GM12878 (cell line): ENCODE results near the gene IFNAR1. TPM values are rescaled to one million over a fixed set of nuclear protein-coding genes. Genes with fewer than 3 reads are reported as not detected.

Experiments
- ATAC-seq: fragments of 200-7000 bp; cut with Tn5 transposase; 3 replicates; pipeline ENCODE4 v1.9.1; 2020; ENCODE audit warnings: mild to moderate bottlenecking, moderate library complexity
- BruUV-seq: library from RNA; stranded (reverse); fragments of 400-500 nt; replicated peaks from 2 replicates; lab custom pipeline; 2021; lab: Mats Ljungman, UMichigan
- CTCF ChIA-PET: fragments of 300-600 bp; sonication (Branson Sonifier 250); formaldehyde crosslinking; extraction: SDS; loops from one replicate; lab custom pipeline; 2021; ENCODE audit warnings: inconsistent platforms; lab: Yijun Ruan, JAX
- POLR2A ChIA-PET: fragments of 350-600 bp; formaldehyde crosslinking; extraction: SDS; loops from one replicate; lab custom pipeline; 2021; ENCODE audit warnings: inconsistent platforms; lab: Charles Lee
- RAD21 ChIA-PET: fragments of 300-600 bp; sonication (Branson Sonifier 250); formaldehyde crosslinking; loops from one replicate; lab custom pipeline; 2023; ENCODE audit warnings: antibody characterized with exemption; ENCODE audit not compliant: unreplicated experiment; lab: Charles Lee
- SMC1A ChIA-PET: fragments of 300-600 bp; sonication (Branson Sonifier 250); formaldehyde crosslinking; loops from one replicate; lab custom pipeline; 2023; ENCODE audit not compliant: unreplicated experiment, uncharacterized antibody; lab: Charles Lee
- DNase-seq: peaks from one replicate; pipeline ENCODE4 v3.0.0-alpha.2; 2011; ENCODE audit warnings: low read depth, low spot score
- FAIRE-seq: peaks from 3 replicates; lab custom pipeline; 2011; peaks lifted over from hg19 to GRCh38; lab: Jason Lieb, UNC
- H2AFZ ChIP-seq: 2 replicates; pipeline ENCODE4 v1.6.0; 2011; ENCODE audit warnings: low read depth, low read length, control low read depth; ENCODE audit not compliant: control insufficient read depth
- H3K27ac ChIP-seq: 2 replicates; pipeline ENCODE4 v1.5.1; 2011; ENCODE audit warnings: control low read depth; ENCODE audit not compliant: control insufficient read depth, insufficient read depth
- H3K27me3 ChIP-seq, 2 experiments: replicated peaks in 1 of 2; 2 replicates each; pipeline versions ENCODE4 v1.6.0 to v1.6.1; 2011; ENCODE audit warnings: low read length in 1 of 2; ENCODE audit not compliant: control insufficient read depth in 2 of 2, insufficient read depth in 2 of 2
- H3K36me3 ChIP-seq, 2 experiments: 2 replicates each; pipeline ENCODE4 v1.5.1; 2011; ENCODE audit warnings: low read length in 1 of 2; ENCODE audit not compliant: control insufficient read depth in 2 of 2, insufficient read depth in 2 of 2
- H3K4me1 ChIP-seq: 2 replicates; pipeline ENCODE4 v1.6.1; 2011; ENCODE audit warnings: mild to moderate bottlenecking, low read length, moderate library complexity, mixed read lengths; ENCODE audit not compliant: control insufficient read depth, insufficient read depth
- H3K4me2 ChIP-seq: 2 replicates; pipeline ENCODE4 v1.6.0; 2011; ENCODE audit warnings: control low read depth; ENCODE audit not compliant: control insufficient read depth, insufficient read depth
- H3K4me3 ChIP-seq: fragments of 200-600 bp; sonication (generic); 2 replicates; pipeline ENCODE4 v1.5.1; 2016
- H3K79me2 ChIP-seq: 2 replicates; pipeline ENCODE4 v1.6.0; 2011; ENCODE audit warnings: low read length; ENCODE audit not compliant: control insufficient read depth, insufficient read depth
- H3K9ac ChIP-seq: 2 replicates; pipeline ENCODE4 v1.8.0; 2011; ENCODE audit warnings: low read length, control low read depth, mixed read lengths; ENCODE audit not compliant: control insufficient read depth, insufficient read depth
- H3K9me3 ChIP-seq: replicated peaks from 3 replicates; pipeline ENCODE4 v1.5.1; 2011; ENCODE audit warnings: mild to moderate bottlenecking, low read length; ENCODE audit not compliant: control insufficient read depth, insufficient read depth
- H4K20me1 ChIP-seq: 2 replicates; pipeline ENCODE4 v1.6.0; 2011; ENCODE audit not compliant: control insufficient read depth, insufficient read depth
- BHLHE40 ChIP-seq, 2 experiments: fragments of 450-650 bp in 1 of 2; IDR thresholded peaks; 2 replicates each; pipeline ENCODE4 v1.6.1; 2011 to 2017; ENCODE audit warnings: low read depth in 2 of 2, borderline replicate concordance in 1 of 2, improper control_type of control experiment in 1 of 2, low read length in 1 of 2, mild to moderate bottlenecking in 1 of 2
- ESRRA ChIP-seq: IDR thresholded peaks from 2 replicates; pipeline ENCODE4 v1.6.1; 2012; ENCODE audit warnings: mild to moderate bottlenecking, low read length, improper control_type of control experiment
- FOS ChIP-seq: IDR thresholded peaks from 3 replicates; pipeline ENCODE4 v1.6.1; 2011; ENCODE audit warnings: borderline replicate concordance; ENCODE audit not compliant: insufficient read length; ENCODE audit errors: extremely low read depth
- KLF5 ChIP-seq: fragments of 450-650 bp; IDR thresholded peaks from 2 replicates; pipeline ENCODE4 v1.6.1; 2014; ENCODE audit warnings: mild to moderate bottlenecking; ENCODE audit not compliant: partially characterized antibody
- MTA3 ChIP-seq: IDR thresholded peaks from 2 replicates; pipeline ENCODE4 v1.6.1; 2012; ENCODE audit warnings: low read length, inconsistent platforms, borderline replicate concordance
- NFXL1 ChIP-seq: fragments of 450-650 bp; IDR thresholded peaks from 2 replicates; pipeline ENCODE4 v1.6.1; 2017; ENCODE audit warnings: antibody characterized with exemption, mild to moderate bottlenecking, borderline replicate concordance
- NFYA ChIP-seq: IDR thresholded peaks from 2 replicates; pipeline ENCODE4 v1.6.1; 2011; ENCODE audit warnings: low read depth, mild to moderate bottlenecking, low read length, improper control_type of control experiment, borderline replicate concordance
- SMC3 ChIP-seq: IDR thresholded peaks from 2 replicates; pipeline ENCODE4 v1.6.1; 2011; ENCODE audit warnings: low read length, improper control_type of control experiment, borderline replicate concordance
- TCF12 ChIP-seq: IDR thresholded peaks from 2 replicates; pipeline ENCODE4 v1.6.1; 2011; ENCODE audit warnings: low read depth, mild to moderate bottlenecking, low read length
- ZNF207 ChIP-seq: fragments of 450-650 bp; IDR thresholded peaks from 2 replicates; pipeline ENCODE4 v1.6.1; 2014; ENCODE audit warnings: antibody characterized with exemption, mild to moderate bottlenecking, borderline replicate concordance
- ZNF274 ChIP-seq: IDR thresholded peaks from one replicate; pipeline ENCODE4 v1.8.0; 2011; ENCODE audit not compliant: insufficient read length, insufficient read depth
- WGBS: methylation state at CpG from one replicate; pipeline ENCODE4 v1.1.6; 2016; ENCODE audit warnings: low lambda C conversion rate; ENCODE audit not compliant: insufficient replicate concordance, insufficient coverage; ENCODE audit errors: missing lambda C conversion rate; 5-methylcytosine and 5-hydroxymethylcytosine counted together
- in situ Hi-C: fragments of 300-500 bp; cut with MboI; formaldehyde crosslinking; loops from 9 replicates; pipeline ENCODE4 v1.14.3; 2018; ENCODE audit warnings: mixed read lengths
- intact Hi-C: fragments of 100-400 bp; cut with micrococcal nuclease; formaldehyde crosslinking; loops from one replicate; pipeline ENCODE4 v1.14.2; 2022; ENCODE audit not compliant: unreplicated experiment
- polyA plus RNA-seq, 11 experiments: library from polyadenylated mRNA; depleted of rRNA in 4 of 11; unstranded in 6 of 11; stranded (reverse) in 5 of 11; fragments of >200 nt; fragmentation: Nextera tagmentation in 4 of 11; fragmentation: Illumina TruSeq in 1 of 11; extraction: Ambion mirVana in 4 of 11; extraction: Trizol in 1 of 11; gene quantifications; 1 replicate in 1 of 11; 2 replicates in 10 of 11; pipeline versions ENCODE4 v1.2.1 to v1.2.3, GENCODE V29; 2011 to 2016; ENCODE audit warnings: inconsistent platforms in 2 of 11, missing spikeins in 2 of 11, low read depth in 1 of 11
- total RNA-seq, 4 experiments: library from RNA; depleted of rRNA in 3 of 4; stranded (reverse); fragments of >200 nt in 3 of 4; fragmentation: Illumina TruSeq in 1 of 4; extraction: Trizol in 1 of 4; gene quantifications; 2 replicates each; pipeline versions ENCODE4 v1.2.1 to v1.2.3, GENCODE V29; 2013 to 2021
- TF ChIP-seq, protein P1 (sequence below): IDR thresholded peaks from 2 replicates; pipeline ENCODE4 v1.6.1; 2011; ENCODE audit warnings: low read depth, mild to moderate bottlenecking, low read length, moderate library complexity, borderline replicate concordance; ENCODE audit errors: extremely low read depth

The IFNAR1 gene
- total and polyA plus RNA-seq, 10 of the 15 experiments (the other 5 are each of a cell fraction or from before 2014, with no cell fraction given), result 12.0 to 62.4 (median 24.6) TPM

DNA sequence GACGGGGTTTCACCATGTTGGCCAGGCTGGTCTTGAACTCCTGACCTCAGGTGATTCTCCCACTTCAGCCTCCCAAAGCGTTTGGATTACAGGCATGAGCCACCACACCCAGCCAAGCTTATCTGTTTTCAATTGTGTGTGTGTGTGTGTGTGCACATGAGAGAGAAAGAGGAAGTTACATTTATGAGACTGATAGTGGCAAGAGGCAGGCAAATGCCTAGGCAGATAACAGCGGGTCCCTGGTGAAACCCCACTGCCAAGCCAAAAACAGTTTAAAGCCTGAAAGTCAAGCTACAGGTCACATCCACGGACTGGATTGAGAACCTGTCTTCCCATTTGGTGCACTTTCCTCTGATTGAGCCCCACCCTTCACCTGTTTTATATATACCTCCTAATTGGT, 43.4 kb downstream of the IFNAR1 start:
- Histone ChIP-seq H3K27ac (no peak overlapping the region), H3K4me1 (peaks cover 5% of the 10 kb centered on the region; the same call in 1 of the 2 replicates), H4K20me1 (no peaks in the 10 kb centered on the region), H2AFZ (no peak overlapping the region), H3K79me2 (no peaks in the 10 kb centered on the region), H3K9ac (no peak overlapping the region), H3K27me3 (no peaks in the 10 kb centered on the region), H3K9me3 (peaks cover 24% of the 10 kb centered on the region), H3K4me2 (no peak overlapping the region; the same call in 1 of the 2 replicates), H3K36me3 (no peaks in the 10 kb centered on the region), H3K4me3 (no peak overlapping the region)
- SMC1A ChIA-PET, result interaction anchor here (0.9 to 1.0 kb wide), 3 partner anchors 15 to 171 kb away, joined by 3 to 4 read pairs (median 3); no protein-coding TSS in a partner anchor
- in situ Hi-C loops (no loop called here), intact Hi-C loops (no loop called here)
- FAIRE-seq (no peak), ATAC-seq (peak; percentile 57), DNase-seq (no peak)
- TF ChIP-seq ZNF207, result no peak
- TF ChIP-seq ZNF274, result no peak
- TF ChIP-seq SMC3, result no peak
- TF ChIP-seq, protein P1, sequence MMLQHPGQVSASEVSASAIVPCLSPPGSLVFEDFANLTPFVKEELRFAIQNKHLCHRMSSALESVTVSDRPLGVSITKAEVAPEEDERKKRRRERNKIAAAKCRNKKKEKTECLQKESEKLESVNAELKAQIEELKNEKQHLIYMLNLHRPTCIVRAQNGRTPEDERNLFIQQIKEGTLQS, result no peak
- no peak for TF ChIP-seq MTA3
- TF ChIP-seq BHLHE40 (IDR thresholded peaks at IDR 0.05; ENCODE audit: borderline replicate concordance in 1 of 2, low read depth in 2 of 2, low read length in 1 of 2), result no peak
- TF ChIP-seq TCF12, result no peak
- TF ChIP-seq NFXL1, result no peak
- TF ChIP-seq NFYA, result no peak
- TF ChIP-seq FOS, result no peak
- TF ChIP-seq KLF5, result no peak
- no peak for TF ChIP-seq ESRRA
- RAD21 ChIA-PET, result interaction anchor here (0.7 to 1.9 kb wide), 2 partner anchors 76 to 171 kb away, joined by 3 to 6 read pairs; no protein-coding TSS in a partner anchor
- CTCF ChIA-PET, result interaction anchor here (1.0 to 4.6 kb wide), 3 partner anchors 9 to 171 kb away, joined by 3 to 29 read pairs (median 12); no protein-coding TSS in a partner anchor
- POLR2A ChIA-PET, result interaction anchor here (1.4 kb wide), 1 partner anchor 43 kb away, joined by 5 read pairs; the partner anchor contains the start of gene IFNAR1
- BruUV-seq, result no TSS peak
- WGBS, result 35% methylated on average over 4 of the region's 4 CpGs
